GM21528 (cell line): ENCODE data around the gene NACC1.
"Not testable (repeated sequence)": the region's sequence is repeated elsewhere in the genome, so short reads cannot be mapped to it uniquely, and the experiment has no call there.

Source experiments
- ATAC-seq: cut with Tn5 transposase; IDR thresholded peaks from one replicate; pipeline ENCODE4 v1.9.1; 2021; ENCODE audit warnings: mild to moderate bottlenecking, moderate library complexity; ENCODE audit not compliant: unreplicated experiment, low FRiP score

The NACC1 gene

GRCh38 chr19:13160557-13160956, 42.5 kb downstream of the NACC1 start:
- ATAC-seq, result no peak

GRCh38 chr19:13162724-13163608, 44.9 kb downstream of the NACC1 start:
- ATAC-seq, result peak; percentile 45

- peak; percentile 12 for ATAC-seq
Observed at GRCh38 chr19:13163609-13164342, 45.7 kb downstream of the NACC1 start.

DNA sequence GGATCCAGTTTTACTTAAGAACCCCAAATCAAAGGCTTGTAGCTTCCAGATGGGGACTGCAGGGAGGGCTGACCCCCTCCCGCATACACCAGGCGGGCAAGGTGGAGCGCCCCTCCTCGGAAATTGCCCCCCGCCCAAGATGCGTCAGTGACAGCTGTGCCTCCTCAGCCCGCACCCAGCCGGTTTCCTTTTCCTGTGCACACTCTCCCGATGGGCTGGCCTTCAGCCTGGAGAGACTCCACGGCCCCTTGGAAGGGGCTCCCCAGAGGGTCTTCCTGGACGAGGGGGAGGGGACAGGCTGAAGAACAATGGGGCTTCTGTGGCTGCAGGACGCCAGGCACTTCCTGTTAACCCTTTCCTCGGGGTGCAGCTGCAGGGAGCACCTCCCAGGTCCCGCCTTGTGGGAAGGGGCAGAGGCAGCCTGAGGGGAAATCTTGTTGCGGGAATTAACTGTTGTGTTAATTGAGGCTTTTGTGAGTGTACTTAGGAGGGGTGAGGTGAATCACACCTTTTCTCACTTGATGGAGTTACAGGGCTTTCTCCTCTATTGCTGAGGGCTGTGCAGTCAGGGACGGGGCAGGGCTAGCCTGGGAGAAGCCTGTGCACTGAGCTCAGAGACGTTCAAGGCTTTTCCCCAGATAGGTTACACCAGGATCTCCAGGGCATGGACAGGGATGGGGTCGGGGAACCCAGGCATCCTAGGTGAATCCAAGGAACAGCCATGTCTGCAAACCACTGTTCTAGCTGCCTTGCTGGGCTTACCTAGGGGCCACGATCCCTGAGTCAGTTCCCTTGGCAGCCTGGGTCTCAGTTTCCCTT, 46.5 kb downstream of the NACC1 start:
- no peak for ATAC-seq

DNA sequence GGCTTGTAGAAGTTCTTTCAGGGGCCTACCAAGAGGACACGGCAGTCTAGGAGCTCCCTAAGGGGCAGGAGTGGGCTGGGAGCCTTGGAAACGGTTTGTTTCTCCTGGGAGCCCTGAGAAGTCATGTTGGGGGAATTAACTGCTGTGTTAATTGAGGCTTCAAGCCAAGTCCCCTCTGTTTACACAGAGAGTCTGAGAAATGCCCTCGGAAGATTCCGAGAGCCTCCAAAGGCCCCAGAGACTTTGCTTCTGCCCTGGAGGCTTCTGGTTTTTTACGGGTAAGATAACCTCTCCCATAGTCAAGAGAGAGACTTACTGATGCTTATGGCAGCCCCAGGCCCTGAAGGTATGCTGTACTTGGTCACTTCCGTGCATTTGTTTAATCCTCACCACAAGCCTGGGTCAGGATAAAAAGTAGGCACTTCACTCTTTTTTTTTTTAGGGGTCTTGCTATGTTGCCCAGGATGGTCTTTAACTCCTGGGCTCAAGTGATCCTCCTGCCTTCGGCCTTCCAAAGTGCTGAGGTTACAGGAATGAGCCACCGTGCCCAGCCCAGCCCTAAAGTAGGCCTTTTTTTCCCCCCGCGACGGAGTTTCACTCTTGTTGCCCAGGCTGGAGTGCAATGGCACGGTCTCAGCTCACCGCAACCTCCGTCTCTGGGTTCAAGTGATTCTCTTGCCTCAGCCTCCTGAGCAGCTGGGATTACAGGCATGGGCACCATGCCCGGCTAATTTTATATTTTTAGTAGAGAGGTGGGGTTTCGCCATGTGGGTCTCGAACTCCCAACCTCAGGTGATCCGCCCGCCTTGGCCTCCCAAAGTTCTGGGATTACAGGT, 47.3 kb downstream of the NACC1 start:
- no peak for ATAC-seq

- not testable (repeated sequence) for ATAC-seq
Observed at GRCh38 chr19:13166151-13166550, 48.1 kb downstream of the NACC1 start.

DNA sequence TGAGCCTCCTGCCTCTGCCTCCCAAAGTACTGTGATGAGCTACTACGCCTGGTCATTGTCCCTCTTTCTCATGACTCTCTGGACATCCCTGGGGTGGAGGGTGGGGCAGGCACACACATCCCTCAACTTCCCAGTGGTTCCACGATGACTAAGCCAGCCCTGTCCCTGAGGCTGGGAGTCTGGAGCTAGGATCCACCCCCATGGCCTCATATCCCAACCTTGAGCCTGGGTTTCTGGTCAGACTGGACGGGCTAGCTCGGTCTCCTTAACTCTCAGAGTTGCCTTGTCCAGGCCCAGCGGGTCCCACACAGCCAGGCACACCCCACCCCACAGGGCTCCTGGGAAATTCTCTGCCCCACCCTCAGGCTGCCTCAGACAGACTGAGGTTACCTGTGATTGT, 51.7 kb downstream of the NACC1 start:
- ATAC-seq, result no peak

DNA sequence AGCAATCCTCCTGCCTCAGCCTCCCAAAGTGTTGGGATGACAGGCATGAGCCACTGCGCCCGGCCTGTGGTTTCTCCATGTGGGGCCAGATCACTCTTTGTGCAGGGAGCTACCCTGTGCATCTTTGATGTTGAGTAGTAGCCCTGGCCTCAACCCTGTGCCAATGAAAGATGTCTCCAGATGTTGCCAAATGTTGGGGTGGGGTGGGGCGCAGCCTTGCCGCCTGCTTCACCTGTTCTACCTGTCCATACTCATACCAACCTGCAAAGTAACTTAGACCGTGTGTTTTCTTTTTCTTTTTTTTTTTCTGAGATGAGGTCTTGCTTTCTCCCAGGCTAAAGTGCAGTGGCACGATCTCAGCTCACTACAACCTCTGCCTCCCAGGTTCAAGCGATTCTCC, 53.1 kb downstream of the NACC1 start:
- no peak for ATAC-seq

DNA sequence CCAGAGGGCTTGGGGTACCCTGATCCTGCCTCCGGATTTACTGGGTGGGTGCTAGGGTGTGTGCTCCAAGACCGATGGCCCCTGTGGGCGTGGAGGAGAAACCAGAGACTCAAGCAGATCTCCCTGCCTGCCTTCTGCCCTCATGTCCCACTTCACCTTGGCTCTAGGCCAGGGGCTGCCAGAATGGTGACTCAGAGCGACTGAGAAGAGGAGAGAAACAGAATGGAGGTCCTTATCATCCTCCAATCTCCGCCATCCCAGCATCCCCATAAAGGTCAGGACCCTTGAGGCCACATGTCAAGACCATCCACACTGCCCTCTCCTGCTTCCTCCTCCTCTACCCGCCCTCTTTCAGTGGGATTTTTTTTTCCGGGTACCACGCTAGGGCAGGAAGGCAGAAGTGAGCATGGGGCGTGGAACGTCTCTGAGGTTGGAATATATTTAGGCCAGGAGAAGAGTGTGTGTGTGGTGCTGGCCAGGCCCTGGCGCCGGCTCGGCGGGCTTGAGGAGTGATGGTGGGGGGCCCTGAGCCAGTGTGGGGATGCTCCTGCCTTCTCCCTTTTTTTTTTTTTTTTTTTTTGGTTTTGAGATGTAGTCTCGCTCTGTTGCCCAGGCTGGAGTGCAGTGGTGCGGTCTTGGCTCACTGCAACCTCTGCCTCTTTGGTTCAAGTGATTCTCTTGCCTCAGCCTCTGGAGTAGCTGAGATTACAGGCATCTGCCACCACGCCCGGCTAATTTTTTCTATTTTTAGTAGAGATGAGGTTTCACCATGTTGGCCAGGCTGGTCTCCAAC, 54.5 kb downstream of the NACC1 start:
- ATAC-seq, result no peak

- ATAC-seq, result no peak
Observed at GRCh38 chr19:13173139-13173737, 55.2 kb downstream of the NACC1 start.

- no peak for ATAC-seq
Observed at GRCh38 chr19:13176345-13176744, 58.3 kb downstream of the NACC1 start.

DNA sequence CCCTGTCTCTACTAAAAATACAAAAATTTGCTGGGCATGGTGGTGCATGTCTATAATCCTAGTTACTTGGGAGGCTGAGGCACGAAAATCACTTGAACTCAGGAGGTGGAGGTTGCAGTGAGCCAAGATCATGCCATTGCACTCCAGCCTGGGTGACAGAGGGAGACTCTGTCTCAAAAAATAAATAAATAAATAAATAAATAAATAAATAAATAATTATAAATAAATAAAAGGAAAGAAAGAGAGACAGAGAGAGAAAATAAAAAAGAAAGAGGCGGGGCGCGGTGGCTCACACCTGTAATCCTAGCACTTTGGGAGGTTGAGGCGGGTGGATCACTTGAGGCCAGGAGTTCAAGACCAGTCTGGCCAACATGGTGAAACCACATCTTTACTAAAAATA, 59.5 kb downstream of the NACC1 start:
- not testable (repeated sequence) for ATAC-seq

- not testable (repeated sequence) for ATAC-seq
Observed at GRCh38 chr19:13178291-13178690, 60.2 kb downstream of the NACC1 start.

DNA sequence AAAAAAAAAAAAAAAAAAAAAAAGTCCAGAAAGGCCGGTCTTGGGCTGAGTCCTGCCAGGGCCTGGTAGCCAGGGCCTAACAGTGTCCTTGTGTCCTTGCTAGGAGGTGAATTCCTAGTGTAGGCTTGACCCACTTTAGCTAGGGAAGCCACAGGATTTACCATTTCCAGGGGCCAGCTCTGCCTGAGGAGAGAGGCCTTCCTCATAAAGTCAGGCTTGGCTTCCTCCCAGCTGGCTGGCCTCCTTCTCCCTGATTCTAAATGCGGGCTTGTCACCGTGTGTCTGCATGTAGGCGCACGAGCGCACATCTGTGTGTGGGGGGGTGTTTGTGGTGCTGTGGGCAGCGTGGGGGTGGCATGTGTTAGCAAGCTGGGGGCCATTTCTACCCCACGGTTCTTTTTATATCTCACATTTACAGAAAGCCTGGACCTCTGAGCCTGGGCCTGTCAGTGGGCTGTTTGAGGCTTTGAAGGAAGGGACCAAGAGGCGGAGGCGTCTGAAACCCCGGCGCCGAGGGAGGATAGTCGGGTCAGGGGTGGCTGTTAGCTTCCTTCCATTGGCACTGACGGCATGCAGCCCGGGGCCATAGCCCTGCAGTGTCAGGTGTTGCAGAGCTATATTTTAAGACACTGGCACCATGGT, 63.8 kb downstream of the NACC1 start:
- ATAC-seq, result no peak

DNA sequence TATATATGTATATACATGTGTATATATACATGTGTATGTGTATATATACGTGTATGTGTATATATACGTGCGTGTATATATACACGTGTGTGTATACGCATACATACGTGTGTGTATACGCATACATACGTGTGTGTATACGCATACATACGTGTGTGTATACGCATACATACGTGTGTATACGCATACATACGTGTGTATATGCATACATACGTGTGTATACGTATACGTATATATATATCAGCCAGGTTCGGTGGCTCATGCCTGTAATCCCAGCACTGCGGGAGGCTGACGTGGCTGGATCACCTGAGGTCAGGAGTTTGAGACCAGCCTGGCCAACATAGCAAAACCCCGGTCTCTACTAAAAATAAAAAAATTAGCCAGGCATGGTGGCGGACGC, 66.9 kb downstream of the NACC1 start:
- not testable (repeated sequence) for ATAC-seq

GRCh38 chr19:13185763-13186657, 67.9 kb downstream of the NACC1 start:
- not testable (repeated sequence) for ATAC-seq

DNA sequence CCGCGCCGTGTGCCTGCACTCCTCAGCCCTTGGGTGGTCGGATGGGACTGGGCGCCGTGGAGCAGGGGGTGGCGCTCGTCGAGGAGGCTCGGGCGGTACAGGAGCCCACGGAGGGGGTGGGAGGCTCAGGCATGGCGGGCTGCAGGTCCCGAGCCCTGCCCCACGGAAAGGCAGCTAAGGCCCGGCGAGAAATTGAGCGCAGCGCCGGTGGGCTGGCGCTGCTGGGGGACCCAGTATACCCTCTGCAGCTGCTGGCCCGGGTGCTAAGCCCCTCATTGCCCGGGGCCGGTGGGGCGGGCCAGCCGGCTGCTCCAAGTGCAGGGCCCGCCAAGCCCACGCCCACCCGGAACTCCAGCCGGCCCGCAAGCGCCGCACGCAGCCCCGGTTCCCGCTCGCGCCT, 68.6 kb downstream of the NACC1 start:
- not testable (repeated sequence) for ATAC-seq
